NB4 (cell line): Measurements from ENCODE around the gene PRR15.

Experiments used
- CTCF ChIP-seq: IDR thresholded peaks from one replicate; pipeline ENCODE4 v1.5.1; 2012; ENCODE audit warnings: low read depth, low read length
- POLR2A ChIP-seq: IDR thresholded peaks from 2 replicates; pipeline ENCODE4 v1.6.1; 2011; ENCODE audit warnings: mild to moderate bottlenecking; ENCODE audit not compliant: insufficient read length; ENCODE audit errors: extremely low read depth

- TF ChIP-seq CTCF: no peak
- no peak for TF ChIP-seq POLR2A
Measured at GRCh38 chr7:29565634-29565981, 2.0 kb downstream of the PRR15 start.
